RWPE2 (cell line): Measurements from ENCODE around the gene GKN2.
A peak's percentile ranks its signal among the peaks of the same experiment; 100 is the strongest.

Experiments used
- ATAC-seq: fragments of 200-7000 bp; cut with Tn5 transposase; 3 replicates; pipeline ENCODE4 v1.9.1; 2021; ENCODE audit warnings: low read depth
- DNase-seq: peaks from one replicate; pipeline ENCODE4 v3.0.0-alpha.2; 2020; ENCODE audit warnings: low spot score
- H3K27ac ChIP-seq: fragments of 450-650 bp; 2 replicates; pipeline ENCODE4 v1.5.1; 2017; ENCODE audit warnings: mild to moderate bottlenecking; ENCODE audit not compliant: poor library complexity, severe bottlenecking
- H3K27me3 ChIP-seq: fragments of 250-450 bp; sonication (Bioruptor Pico); 2 replicates; pipeline ENCODE4 v1.5.1; 2021; ENCODE audit warnings: mild to moderate bottlenecking, moderate library complexity; ENCODE audit not compliant: insufficient read depth, poor library complexity, severe bottlenecking
- H3K36me3 ChIP-seq: fragments of 250-450 bp; sonication (Bioruptor Pico); 2 replicates; pipeline ENCODE4 v1.5.1; 2020; ENCODE audit warnings: low read depth, mild to moderate bottlenecking, moderate library complexity
- H3K4me1 ChIP-seq: fragments of 250-450 bp; sonication (Bioruptor Pico); 2 replicates; pipeline ENCODE4 v1.5.1; 2021; ENCODE audit warnings: mild to moderate bottlenecking, moderate library complexity; ENCODE audit not compliant: insufficient read depth, poor library complexity, severe bottlenecking
- H3K4me3 ChIP-seq: fragments of 250-450 bp; sonication (Bioruptor Pico); 2 replicates; pipeline ENCODE4 v1.5.1; 2021; ENCODE audit warnings: mild to moderate bottlenecking, moderate library complexity; ENCODE audit not compliant: severe bottlenecking
- H3K9me3 ChIP-seq: fragments of 250-450 bp; sonication (Bioruptor Pico); 2 replicates; pipeline ENCODE4 v1.5.1; 2021; ENCODE audit warnings: mild to moderate bottlenecking, moderate library complexity; ENCODE audit not compliant: severe bottlenecking
- CTCF ChIP-seq: fragments of 450-650 bp; IDR thresholded peaks from one replicate; pipeline ENCODE4 v1.5.1; 2017; ENCODE audit warnings: mild to moderate bottlenecking, moderate library complexity; ENCODE audit not compliant: poor library complexity, severe bottlenecking

The GKN2 gene

GRCh38 chr2:68974251-68974650 is 21.6 kb upstream of the GKN2 start, which contains the start of gene GKN1:
GKN1 (plus strand) TSS chr2:68974636; CDS start chr2:68974678, 42 bp downstream.
- H3K4me1 ChIP-seq: peaks cover 19% of the 10 kb centered on the region
- H3K36me3 ChIP-seq: no peaks in the 10 kb centered on the region
- ATAC-seq (no peak), DNase-seq (no peak)
- TF ChIP-seq CTCF: no peak
- H3K4me3 ChIP-seq: no peak within 1 kb of the TSS
- no peaks in the 10 kb centered on the region for H3K27me3 ChIP-seq
- no peak within 1 kb of the TSS for H3K27ac ChIP-seq
- H3K9me3 ChIP-seq: no peaks in the 10 kb centered on the region

GRCh38 chr2:68971591-68972231 is 19.0 kb upstream of the GKN2 start:
- Histone ChIP-seq H3K27me3 (no peaks in the 10 kb centered on the region), H3K27ac (peak overlapping the region; percentile 94), H3K9me3 (no peaks in the 10 kb centered on the region), H3K4me3 (no peak overlapping the region), H3K4me1 (peaks cover 19% of the 10 kb centered on the region), H3K36me3 (no peaks in the 10 kb centered on the region)
- TF ChIP-seq CTCF: no peak
- peak; percentile 93 for ATAC-seq
- peak; percentile 81 for DNase-seq

GRCh38 chr2:68970566-68971265 is 18.0 kb upstream of the GKN2 start:
- Histone ChIP-seq H3K27ac (peak overlapping the region; percentile 94), H3K4me1 (peaks cover 19% of the 10 kb centered on the region), H3K36me3 (no peaks in the 10 kb centered on the region), H3K9me3 (no peaks in the 10 kb centered on the region), H3K27me3 (no peaks in the 10 kb centered on the region), H3K4me3 (no peak overlapping the region)
- ATAC-seq (no peak), DNase-seq (no peak)
- TF ChIP-seq CTCF: no peak

- no peak for TF ChIP-seq CTCF
- ATAC-seq (no peak), DNase-seq (no peak)
- no peaks in the 10 kb centered on the region for H3K36me3 ChIP-seq
- H3K27ac ChIP-seq: peak overlapping the region; percentile 94
- H3K4me3 ChIP-seq: no peak overlapping the region
- H3K9me3 ChIP-seq: no peaks in the 10 kb centered on the region
- peaks cover 19% of the 10 kb centered on the region for H3K4me1 ChIP-seq
- H3K27me3 ChIP-seq: no peaks in the 10 kb centered on the region
Observed at GRCh38 chr2:68969736-68970490, 17.2 kb upstream of the GKN2 start.
